OCI-LY3 (cell line): Measurements from ENCODE around the gene GNAI2.

Experiments
- H2AFZ ChIP-seq: fragments of 200-600, 300-600 bp; shearing (Covaris generic); 2 replicates; pipeline ENCODE4 v1.6.0; 2014; ENCODE audit warnings: antibody characterized with exemption, low read depth, low read length
- H3K27ac ChIP-seq: fragments of 200-600, 300-600 bp; sonication (generic); 2 replicates; pipeline ENCODE4 v1.5.1; 2014; ENCODE audit warnings: mild to moderate bottlenecking, low read length, moderate library complexity, mixed read lengths
- H3K27me3 ChIP-seq: fragments of 200-600, 300-600 bp; sonication (generic); 2 replicates; pipeline ENCODE4 v1.6.1; 2014; ENCODE audit warnings: low read depth, low read length, mixed read lengths
- H3K36me3 ChIP-seq: fragments of 200-600, 300-600 bp; sonication (generic); replicated peaks from 2 replicates; pipeline ENCODE3; 2014; ENCODE audit warnings: low read depth, low read length, mixed read lengths
- H3K4me1 ChIP-seq: fragments of 300-600, 200-600 bp; sonication (generic); 2 replicates; pipeline ENCODE4 v1.6.1; 2014; ENCODE audit warnings: low read length, mixed read lengths
- H3K4me2 ChIP-seq: fragments of 200-600, 300-600 bp; sonication (generic); 2 replicates; pipeline ENCODE4 v1.6.1; 2014; ENCODE audit warnings: low read length, mixed read lengths
- H3K4me3 ChIP-seq: fragments of 300-600, 200-600 bp; sonication (generic); 2 replicates; pipeline ENCODE4 v1.5.1; 2014; ENCODE audit warnings: antibody characterized with exemption, mild to moderate bottlenecking, low read length, moderate library complexity
- H3K79me2 ChIP-seq: fragments of 300-600, 200-600 bp; shearing (Covaris generic); 2 replicates; pipeline ENCODE4 v1.6.1; 2014; ENCODE audit warnings: mild to moderate bottlenecking, low read length, mixed read lengths
- H3K9ac ChIP-seq: fragments of 300-600, 200-600 bp; shearing (Covaris generic); 2 replicates; pipeline ENCODE4 v1.6.0; 2014; ENCODE audit warnings: mild to moderate bottlenecking, low read length, moderate library complexity
- H3K9me3 ChIP-seq: fragments of 200-600, 300-600 bp; shearing (Covaris generic); 2 replicates; pipeline ENCODE4 v1.6.1; 2014; ENCODE audit warnings: low read length, mixed read lengths; ENCODE audit not compliant: insufficient read depth
- H4K20me1 ChIP-seq: fragments of 200-600, 300-600 bp; sonication (generic); 2 replicates; pipeline ENCODE4 v1.6.1; 2016; ENCODE audit warnings: low read length, mixed read lengths; ENCODE audit not compliant: insufficient read depth
- EZH2phosphoT487 ChIP-seq: fragments of 200-600 bp; shearing (Covaris generic); IDR thresholded peaks from 2 replicates; pipeline ENCODE4 v1.6.1; 2018; ENCODE audit warnings: antibody characterized with exemption, mixed run types, low read depth
- TF ChIP-seq, protein P1 (sequence below): fragments of 200-600, 300-600 bp; sonication (generic); IDR thresholded peaks from 2 replicates; pipeline ENCODE4 v1.5.1; 2014; ENCODE audit warnings: antibody characterized with exemption, low read length, low read depth

GNAI2 gene

DNA sequence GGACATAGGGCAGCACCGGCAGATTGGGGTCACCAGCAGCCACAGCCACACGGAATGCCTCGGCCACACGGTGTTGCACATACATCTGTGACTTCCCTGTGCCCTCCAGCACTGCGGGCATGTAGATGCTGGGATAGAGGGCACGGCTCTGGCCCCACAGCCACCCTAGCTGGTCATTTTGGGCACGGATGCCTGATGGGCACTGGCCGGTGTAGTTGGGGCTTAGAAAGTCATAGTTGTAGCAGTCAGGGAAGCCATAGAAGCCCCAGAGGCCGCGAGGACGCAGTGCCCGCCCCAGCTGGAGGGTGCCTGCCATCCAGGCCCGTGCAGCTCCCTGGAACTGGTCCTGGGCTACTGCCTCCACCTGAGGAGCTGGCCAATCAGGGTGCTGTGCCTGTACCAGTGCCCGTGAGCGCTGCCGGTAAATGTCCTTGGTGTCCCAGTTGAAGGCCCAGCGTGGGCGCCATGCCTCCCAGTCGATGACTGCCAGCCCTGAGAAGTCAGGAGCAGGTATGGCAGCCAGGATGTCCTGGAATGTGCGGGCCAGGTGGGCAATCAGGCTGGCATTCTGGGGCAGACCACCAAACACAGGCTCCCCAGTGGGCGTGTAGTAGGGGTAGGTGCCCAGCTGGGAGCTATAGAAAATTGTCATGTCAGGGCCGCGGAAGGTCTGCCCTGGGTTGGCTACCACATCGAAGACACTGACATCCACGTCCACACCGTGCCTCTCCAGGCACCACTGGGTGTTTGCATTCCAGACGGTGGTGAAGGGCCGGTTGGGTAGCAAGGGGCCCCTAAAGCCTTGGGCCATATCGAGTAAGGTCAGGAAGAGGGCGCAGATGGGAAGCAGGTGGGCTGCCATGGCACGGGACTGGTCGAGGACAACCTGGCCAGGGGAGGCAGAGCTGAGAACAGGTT, 66.3 kb downstream of the GNAI2 start:
- H3K27ac ChIP-seq = no peak overlapping the region
- H4K20me1 ChIP-seq = no peaks in the 10 kb centered on the region
- H3K4me3 ChIP-seq = no peak overlapping the region
- H3K4me2 ChIP-seq = no peak overlapping the region
- no peak for TF ChIP-seq EZH2phosphoT487
- TF ChIP-seq, protein P1, sequence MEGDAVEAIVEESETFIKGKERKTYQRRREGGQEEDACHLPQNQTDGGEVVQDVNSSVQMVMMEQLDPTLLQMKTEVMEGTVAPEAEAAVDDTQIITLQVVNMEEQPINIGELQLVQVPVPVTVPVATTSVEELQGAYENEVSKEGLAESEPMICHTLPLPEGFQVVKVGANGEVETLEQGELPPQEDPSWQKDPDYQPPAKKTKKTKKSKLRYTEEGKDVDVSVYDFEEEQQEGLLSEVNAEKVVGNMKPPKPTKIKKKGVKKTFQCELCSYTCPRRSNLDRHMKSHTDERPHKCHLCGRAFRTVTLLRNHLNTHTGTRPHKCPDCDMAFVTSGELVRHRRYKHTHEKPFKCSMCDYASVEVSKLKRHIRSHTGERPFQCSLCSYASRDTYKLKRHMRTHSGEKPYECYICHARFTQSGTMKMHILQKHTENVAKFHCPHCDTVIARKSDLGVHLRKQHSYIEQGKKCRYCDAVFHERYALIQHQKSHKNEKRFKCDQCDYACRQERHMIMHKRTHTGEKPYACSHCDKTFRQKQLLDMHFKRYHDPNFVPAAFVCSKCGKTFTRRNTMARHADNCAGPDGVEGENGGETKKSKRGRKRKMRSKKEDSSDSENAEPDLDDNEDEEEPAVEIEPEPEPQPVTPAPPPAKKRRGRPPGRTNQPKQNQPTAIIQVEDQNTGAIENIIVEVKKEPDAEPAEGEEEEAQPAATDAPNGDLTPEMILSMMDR = no peak
- H3K9me3 ChIP-seq = 0 out of 2 replicates have a peak, but pooled peaks cover 3% of the 10 kb centered on the region
- no peak overlapping the region for H2AFZ ChIP-seq
- no peak overlapping the region for H3K9ac ChIP-seq
- no peaks in the 10 kb centered on the region for H3K27me3 ChIP-seq
- H3K36me3 ChIP-seq = no peaks in the 10 kb centered on the region
- H3K4me1 ChIP-seq = peaks cover 16% of the 10 kb centered on the region
- H3K79me2 ChIP-seq = 0 out of 2 replicates have a peak, but pooled peaks cover 7% of the 10 kb centered on the region

DNA sequence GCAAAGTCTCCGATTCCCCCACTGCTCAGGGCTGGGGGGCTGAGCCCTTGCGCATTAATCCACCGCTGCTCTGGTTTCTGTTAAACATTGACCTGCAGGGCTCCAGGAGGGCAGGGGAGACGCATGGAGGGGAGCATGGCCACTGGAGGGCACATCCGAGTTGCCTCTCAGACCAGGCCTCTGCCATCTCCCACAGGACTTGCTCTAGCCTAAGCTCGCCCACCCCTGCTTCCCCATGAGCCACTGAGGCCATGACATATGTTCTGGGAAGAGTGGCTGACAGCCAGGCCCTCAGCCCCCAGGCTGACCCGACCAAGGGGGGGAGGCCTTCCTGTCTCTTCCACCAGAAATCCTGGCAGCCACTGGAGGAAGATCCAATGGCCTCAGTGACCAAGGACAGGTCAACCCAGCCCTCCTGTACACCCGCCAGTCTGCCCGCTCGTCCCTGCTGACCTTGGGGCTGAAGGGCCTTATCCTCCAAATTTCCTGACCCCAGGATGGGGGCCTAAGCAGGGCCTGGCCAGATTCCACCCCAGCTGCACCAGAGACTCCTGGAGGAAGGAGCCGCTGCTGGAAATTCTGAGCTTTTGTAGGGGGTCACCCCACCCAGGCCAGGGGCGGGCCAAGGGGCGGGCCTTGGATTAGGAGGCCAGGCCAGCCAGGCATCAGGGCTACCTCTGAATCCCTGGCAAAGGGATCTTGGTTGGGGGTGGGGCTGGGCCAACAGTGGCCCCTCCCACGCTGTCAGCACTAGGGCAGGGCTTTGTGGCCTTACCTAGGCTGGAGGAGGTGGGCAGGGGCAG, 67.2 kb downstream of the GNAI2 start, which contains the start of gene HYAL1:
HYAL1 (minus strand) TSS at position 562 of the 803 bp plus-strand sequence. CDS start 618 bp downstream, outside the sequence.
- no peaks in the 10 kb centered on the region for H3K36me3 ChIP-seq

DNA sequence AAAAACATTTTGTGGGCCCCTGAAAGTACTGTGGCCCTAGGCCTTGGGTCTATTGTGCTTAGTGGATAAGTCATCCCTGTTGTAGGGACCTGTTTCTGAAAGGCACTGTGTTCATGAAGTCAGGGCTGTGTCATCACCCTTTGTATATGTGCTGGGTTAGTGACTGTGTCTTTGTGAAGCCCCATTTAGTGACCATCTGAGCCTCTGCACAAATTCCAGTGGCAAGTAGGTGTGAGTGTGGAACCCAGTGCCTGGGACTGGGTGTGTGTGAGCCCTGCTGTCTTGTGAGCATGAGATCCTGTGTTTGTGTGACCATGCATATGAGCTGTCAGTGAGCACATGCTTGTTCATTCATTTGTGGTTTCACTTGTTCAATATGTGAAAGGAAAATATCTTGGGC, 68.6 kb downstream of the GNAI2 start:
- no peak for TF ChIP-seq EZH2phosphoT487
- TF ChIP-seq, protein P1 = no peak
- H3K4me1 ChIP-seq = peaks cover 8% of the 10 kb centered on the region; the same call in 1 of the 2 replicates
- H3K36me3 ChIP-seq = peaks cover 3% of the 10 kb centered on the region
- no peak overlapping the region for H3K9ac ChIP-seq
- H2AFZ ChIP-seq = no peak overlapping the region
- no peak overlapping the region for H3K4me3 ChIP-seq
- H3K27ac ChIP-seq = no peak overlapping the region
- H3K79me2 ChIP-seq = no peaks in the 10 kb centered on the region
- no peak overlapping the region for H3K4me2 ChIP-seq
- peaks cover 7% of the 10 kb centered on the region for H3K9me3 ChIP-seq
- no peaks in the 10 kb centered on the region for H4K20me1 ChIP-seq
- H3K27me3 ChIP-seq = no peaks in the 10 kb centered on the region

More for the DNA sequence above, 67.2 kb downstream of the GNAI2 start, which contains the start of gene HYAL1:
- Histone ChIP-seq H3K4me2 (no peak within 1 kb of the TSS), H3K79me2 (0 out of 2 replicates have a peak, but pooled peaks cover 3% of the 10 kb centered on the region), H3K4me1 (peaks cover 12% of the 10 kb centered on the region), H4K20me1 (no peaks in the 10 kb centered on the region), H2AFZ (no peak within 1 kb of the TSS), H3K4me3 (no peak within 1 kb of the TSS), H3K27ac (no peak within 1 kb of the TSS), H3K9me3 (peaks cover 3% of the 10 kb centered on the region; the same call in 1 of the 2 replicates), H3K9ac (no peak within 1 kb of the TSS), H3K27me3 (no peaks in the 10 kb centered on the region)
- TF ChIP-seq EZH2phosphoT487 = no peak
- TF ChIP-seq, protein P1 = no peak
